Breast epithelium (tissue), 4 donors: ENCODE measurements around the gene ZBTB3. TPM values are rescaled to one million over a fixed set of nuclear protein-coding genes. Genes with fewer than 3 reads are reported as not detected.
A peak's percentile ranks its signal among the peaks of the same experiment; 100 is the strongest.
"Not testable (repeated sequence)": the region's sequence is repeated elsewhere in the genome, so short reads cannot be mapped to it uniquely, and the experiment has no call there.

ENCODE experiments used
- DNase-seq, 2 donors: peaks; one replicate each; pipeline ENCODE4 v3.0.0-alpha.2; 2019; ENCODE audit warnings: low spot score in 2 of 2
- H3K27ac ChIP-seq, 2 donors: fragments of 200-600 bp; sonication (generic) in 1 of 2; one replicate each; pipeline ENCODE4 v1.5.1; 2016 to 2019; ENCODE audit warnings: mild to moderate bottlenecking in 1 of 2
- H3K27me3 ChIP-seq, 2 donors: fragments of 200-600 bp; sonication (generic) in 1 of 2; one replicate each; pipeline versions ENCODE4 v1.5.1 to v1.6.0; 2017 to 2019; ENCODE audit warnings: control low read depth in 1 of 2, mild to moderate bottlenecking in 1 of 2
- H3K36me3 ChIP-seq: fragments of 200-600 bp; one replicate; pipeline ENCODE4 v1.5.1; 2019
- H3K4me1 ChIP-seq, 2 donors: fragments of 200-600 bp; sonication (generic); one replicate each; pipeline ENCODE4 v1.5.1; 2016 to 2019; ENCODE audit warnings: control low read depth in 1 of 2
- H3K4me3 ChIP-seq, 3 donors: fragments of 200-600 bp; sonication (generic); 1 replicate in 2 of 3; 2 replicates in 1 of 3; pipeline ENCODE4 v1.5.1; 2016 to 2019; ENCODE audit warnings: mild to moderate bottlenecking in 3 of 3, moderate library complexity in 2 of 3
- H3K9me3 ChIP-seq, 2 donors: fragments of 200-600 bp; sonication (generic) in 1 of 2; one replicate each; pipeline ENCODE4 v1.5.1; 2016 to 2019; ENCODE audit warnings: control low read depth in 1 of 2
- CTCF ChIP-seq, 3 donors: fragments of 450-650 bp; IDR thresholded peaks; one replicate each; pipeline ENCODE4 v1.5.1; 2016 to 2017; ENCODE audit warnings: antibody characterized with exemption in 3 of 3, mild to moderate bottlenecking in 3 of 3, moderate library complexity in 3 of 3
- POLR2A ChIP-seq: fragments of 450-650 bp; IDR thresholded peaks from one replicate; pipeline ENCODE4 v1.6.1; 2016; ENCODE audit warnings: antibody characterized with exemption, mild to moderate bottlenecking, moderate library complexity
- POLR2AphosphoS5 ChIP-seq, 3 donors: sonication (generic); formaldehyde crosslinking; IDR thresholded peaks; one replicate each; pipeline ENCODE4 v1.6.1; 2017; ENCODE audit warnings: antibody characterized with exemption in 3 of 3
- intact Hi-C: fragments of 100-400 bp; cut with DNase I; formaldehyde crosslinking; loops from one replicate; pipeline ENCODE4 v1.15.1; 2023; ENCODE audit warnings: low total_unique reads
- total RNA-seq, 3 donors: library from RNA; depleted of rRNA; stranded (reverse); fragments of >200 nt; gene quantifications; one replicate each; pipeline ENCODE4 v1.1.0, GENCODE V29; 2016

ZBTB3 gene
- total RNA-seq, 3 donors from 2014 or later, result 5.9 to 9.7 (median 9.0) TPM

DNA sequence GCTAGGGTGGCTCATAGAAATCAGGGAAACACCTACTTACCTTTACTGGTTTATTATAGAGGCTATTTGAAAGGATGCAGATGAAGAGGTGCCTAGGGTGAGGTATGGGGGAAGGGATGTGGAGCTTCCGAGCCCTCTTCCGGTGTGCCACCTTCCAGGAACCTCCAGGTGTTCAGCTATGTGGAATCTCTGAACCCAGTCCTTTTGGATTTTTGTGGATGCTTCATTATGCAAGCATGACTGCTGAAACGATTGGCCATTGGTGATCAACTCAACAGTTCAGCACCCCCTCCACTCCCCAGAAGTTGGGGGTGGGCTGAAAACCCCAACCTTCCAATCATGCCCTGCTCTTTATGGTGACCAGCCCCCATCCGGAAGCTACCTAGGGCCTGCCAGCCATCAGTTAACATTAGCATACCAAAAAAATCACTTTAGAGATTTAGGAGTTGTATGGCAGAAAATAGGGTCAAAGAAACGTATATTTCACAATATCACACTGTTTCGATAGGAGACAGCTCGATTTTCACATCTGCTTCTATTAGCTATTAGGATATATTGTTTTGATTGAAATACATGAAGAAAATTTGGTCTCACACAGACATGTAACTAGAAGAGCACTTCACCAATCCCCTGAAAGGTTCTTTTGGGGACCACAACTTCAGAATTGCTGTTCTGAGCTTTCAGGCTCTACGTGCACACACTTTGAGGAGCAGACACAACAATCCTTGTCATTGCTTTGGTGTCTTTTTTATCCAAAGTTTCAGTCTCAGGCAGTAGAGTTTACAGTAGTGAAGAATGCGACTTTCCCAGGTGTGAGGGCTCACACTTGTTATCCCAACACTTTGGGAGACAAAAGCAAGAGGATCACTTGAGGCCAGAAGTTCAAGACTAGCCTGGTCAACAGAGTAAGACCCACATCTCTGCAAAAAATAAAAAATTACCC is 4.2 kb upstream of the ZBTB3 start:
- intact Hi-C loops, result no loop called here
- DNase-seq, result no peak

GRCh38 chr11:62755086-62755615 is 1.2 kb upstream of the ZBTB3 start:
- H3K27ac ChIP-seq, result no peak overlapping the region
- H3K27me3 ChIP-seq, result no peaks in the 10 kb centered on the region
- no peak overlapping the region for H3K4me3 ChIP-seq
- H3K36me3 ChIP-seq, result no peaks in the 10 kb centered on the region
- DNase-seq, result no peak
- no peaks in the 10 kb centered on the region for H3K4me1 ChIP-seq
- no peaks in the 10 kb centered on the region for H3K9me3 ChIP-seq
- intact Hi-C loops, result no loop called here
- TF ChIP-seq CTCF (IDR thresholded peaks at IDR 0.05), result no peak
- TF ChIP-seq POLR2AphosphoS5 (IDR thresholded peaks at IDR 0.05), result no peak

More for the DNA sequence above, 4.2 kb upstream of the ZBTB3 start:
- Histone ChIP-seq H3K4me3 (no peak overlapping the region), H3K36me3 (no peaks in the 10 kb centered on the region), H3K9me3 (no peaks in the 10 kb centered on the region), H3K27ac (no peak overlapping the region), H3K4me1 (peaks cover 0 to 9% of the 10 kb centered on the region in 2 donors), H3K27me3 (no peaks in the 10 kb centered on the region)
- TF ChIP-seq POLR2AphosphoS5 (IDR thresholded peaks at IDR 0.05), result no peak

DNA sequence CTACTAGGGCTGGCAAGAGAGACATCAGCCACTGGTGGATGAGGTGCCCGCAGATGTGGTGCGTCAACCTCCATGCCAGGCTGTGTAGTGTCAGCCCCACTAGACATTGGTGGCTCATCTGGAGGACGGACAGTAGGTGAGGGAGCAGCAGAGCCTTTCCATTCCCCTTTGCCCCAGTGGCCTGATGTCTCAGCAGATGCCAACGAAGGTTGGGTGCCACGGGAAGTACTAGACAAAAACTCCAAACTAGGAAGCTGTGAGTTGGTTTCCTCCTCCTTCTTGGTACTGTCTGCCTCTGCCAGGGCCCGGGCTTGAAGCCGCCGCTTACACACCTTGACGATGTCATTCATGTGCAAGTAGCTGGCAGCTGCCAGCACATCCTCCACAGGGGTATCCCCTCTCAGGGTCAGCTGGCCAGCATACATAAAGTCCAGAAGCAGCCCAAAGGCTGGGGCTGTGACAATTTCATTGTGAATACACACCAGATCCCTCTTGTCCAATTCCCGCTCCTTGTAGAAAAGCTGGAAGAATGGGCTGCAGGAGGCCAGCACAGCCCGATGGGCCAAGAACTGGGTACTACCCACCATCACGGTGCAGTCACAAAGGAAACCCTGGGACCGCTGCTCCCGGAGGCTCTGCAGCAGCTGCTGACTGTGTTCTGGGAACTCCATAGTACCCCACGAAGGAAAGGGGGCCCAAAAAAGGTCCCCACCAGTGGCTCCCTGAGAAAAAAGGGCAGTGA is 795 bp downstream of the ZBTB3 start:
- Histone ChIP-seq H3K27me3 (no peaks in the 10 kb centered on the region), H3K27ac (peak overlapping the region; percentile 92 to 93), H3K36me3 (no peaks in the 10 kb centered on the region), H3K4me3 (peak overlapping the region; percentile 53 to 75 (median 66)), H3K9me3 (no peaks in the 10 kb centered on the region), H3K4me1 (no peaks in the 10 kb centered on the region)
- DNase-seq, result no peak
- TF ChIP-seq POLR2A (no peak), CTCF (IDR thresholded peaks at IDR 0.05) (no peak), POLR2AphosphoS5 (IDR thresholded peaks at IDR 0.05) (no peak)
- intact Hi-C loops, result no loop called here

DNA sequence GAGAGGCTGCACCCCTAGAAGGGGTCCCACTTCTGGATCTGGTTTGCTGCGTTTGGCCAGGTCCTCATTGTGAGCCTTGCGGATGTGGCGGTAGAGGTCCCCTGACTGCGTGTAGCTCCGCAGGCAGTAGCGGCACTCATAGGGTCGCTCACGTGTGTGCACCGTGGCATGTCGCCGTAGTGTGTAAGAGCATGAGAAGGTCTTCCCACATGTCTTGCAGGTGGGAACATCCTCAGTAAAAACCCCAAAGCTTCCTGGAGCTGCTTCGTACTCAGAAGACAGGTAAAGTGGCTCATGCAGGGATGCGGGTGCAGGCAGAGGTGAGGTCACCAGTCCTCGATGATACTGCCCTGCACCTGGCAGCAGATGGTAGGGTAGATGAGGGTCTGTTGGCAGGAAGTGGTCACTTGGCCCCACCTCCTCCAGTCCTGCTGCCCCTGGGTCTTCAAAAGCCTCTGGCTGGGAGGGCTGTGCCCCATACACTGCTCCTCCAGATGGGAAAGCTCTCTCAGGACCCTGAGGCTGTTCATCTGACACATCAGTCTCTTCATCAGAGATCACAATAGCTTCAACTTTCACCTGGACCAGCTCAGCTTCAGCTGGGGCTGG is 1.7 kb downstream of the ZBTB3 start:
- H3K9me3 ChIP-seq, result no peaks in the 10 kb centered on the region
- no peak for DNase-seq
- TF ChIP-seq POLR2A, result no peak
- TF ChIP-seq POLR2AphosphoS5 (IDR thresholded peaks at IDR 0.05), result no peak
- no peak for TF ChIP-seq CTCF (IDR thresholded peaks at IDR 0.05)
- intact Hi-C loops, result no loop called here
- H3K36me3 ChIP-seq, result no peaks in the 10 kb centered on the region
- no peak overlapping the region for H3K4me3 ChIP-seq
- H3K27ac ChIP-seq, result no peak overlapping the region
- H3K4me1 ChIP-seq, result no peaks in the 10 kb centered on the region
- H3K27me3 ChIP-seq, result no peaks in the 10 kb centered on the region

DNA sequence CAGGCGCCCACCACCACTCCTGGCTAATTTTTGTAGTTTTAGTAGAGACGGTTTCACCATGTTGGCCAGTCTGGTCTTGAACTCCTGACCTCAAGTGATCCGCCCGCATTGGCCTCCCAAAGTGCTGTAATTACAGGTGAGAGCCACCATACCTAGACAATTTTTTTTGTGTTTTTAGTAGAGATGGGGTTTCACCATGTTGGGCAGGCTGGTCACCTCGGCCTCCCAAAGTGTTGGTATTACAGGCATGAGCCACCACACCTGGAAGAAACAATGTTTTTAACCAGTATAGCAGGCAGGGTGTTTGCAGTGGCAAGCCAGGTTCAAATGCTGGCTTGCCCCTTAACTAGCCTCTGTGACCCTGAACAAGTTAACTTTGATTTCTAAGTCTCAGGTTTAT is 4.0 kb downstream of the ZBTB3 start:
- H3K27me3 ChIP-seq, intact Hi-C loops, DNase-seq, H3K9me3 ChIP-seq, H3K27ac ChIP-seq, H3K36me3 ChIP-seq, H3K4me3 ChIP-seq, H3K4me1 ChIP-seq: not testable (repeated sequence)
